ENCODE results near the gene CLCN4.

CLCN4 gene

GRCh38 chrX:10237241-10237640, 80.5 kb downstream of the CLCN4 start:
- no peak for DNase-seq (ENCODE audit: extremely low read depth, low read depth)
- TF ChIP-seq CTCF (IDR thresholded peaks at IDR 0.05; ENCODE audit: low read depth, low read length, missing control alignments) = no peak

GRCh38 chrX:10239611-10240064, 82.9 kb downstream of the CLCN4 start:
- no peak overlapping the region for H3K4me3 ChIP-seq (replicated peaks; ENCODE audit: low read depth, low read length)
- TF ChIP-seq CTCF (IDR thresholded peaks at IDR 0.05; ENCODE audit: low read depth, low read length, missing control alignments) = no peak
- DNase-seq (ENCODE audit: extremely low read depth, low read depth) = peak; percentile 25

More at GRCh38 chrX:10237241-10237640, 80.5 kb downstream of the CLCN4 start:
- no peak overlapping the region for H3K4me3 ChIP-seq (replicated peaks; ENCODE audit: low read depth, low read length)

- DNase-seq (ENCODE audit: extremely low read depth, low read depth) = peak; percentile 41
- TF ChIP-seq CTCF (IDR thresholded peaks at IDR 0.05; ENCODE audit: low read depth, low read length, missing control alignments) = no peak
Measured at GRCh38 chrX:10240918-10241317, 84.1 kb downstream of the CLCN4 start.

GRCh38 chrX:10242026-10242425, 85.3 kb downstream of the CLCN4 start:
- no peak for DNase-seq (ENCODE audit: extremely low read depth, low read depth)
- no peak for TF ChIP-seq CTCF (IDR thresholded peaks at IDR 0.05; ENCODE audit: low read depth, low read length, missing control alignments)
- H3K4me3 ChIP-seq (replicated peaks; ENCODE audit: low read depth, low read length) = no peak overlapping the region

More at GRCh38 chrX:10240918-10241317, 84.1 kb downstream of the CLCN4 start:
- H3K4me3 ChIP-seq (replicated peaks; ENCODE audit: low read depth, low read length) = no peak overlapping the region

GRCh38 chrX:10243106-10243505, 86.3 kb downstream of the CLCN4 start:
- no peak for DNase-seq (ENCODE audit: extremely low read depth, low read depth)
- H3K4me3 ChIP-seq (replicated peaks; ENCODE audit: low read depth, low read length) = no peak overlapping the region
- TF ChIP-seq CTCF (IDR thresholded peaks at IDR 0.05; ENCODE audit: low read depth, low read length, missing control alignments) = no peak

GRCh38 chrX:10244915-10245622, 88.3 kb downstream of the CLCN4 start:
- DNase-seq (ENCODE audit: extremely low read depth, low read depth) = no peak
- no peak overlapping the region for H3K4me3 ChIP-seq (replicated peaks; ENCODE audit: low read depth, low read length)
- TF ChIP-seq CTCF (IDR thresholded peaks at IDR 0.05; ENCODE audit: low read depth, low read length, missing control alignments) = no peak

All from HFF-Myc (cell line).